Muscle of arm (tissue), 12 donors: ENCODE measurements around the gene LRRC25. TPM values are rescaled to one million over a fixed set of nuclear protein-coding genes. Genes with fewer than 3 reads are reported as not detected.
"Not testable (repeated sequence)": the region's sequence is repeated elsewhere in the genome, so short reads cannot be mapped to it uniquely, and the experiment has no call there.

Source experiments
- DNase-seq: peaks from one replicate; pipeline ENCODE4 v3.0.0-alpha.2; 2013
- polyA plus RNA-seq, 12 donors: library from polyadenylated mRNA; unstranded; fragments of 120-200 nt; gene quantifications; one replicate each; pipeline ENCODE4 v1.2.1, GENCODE V29; 2013; ENCODE audit not compliant: insufficient read length in 12 of 12

The LRRC25 gene
- polyA plus RNA-seq, 12 donors, result 0.45 to 2.6 (median 1.2) TPM; not detected in 2

- DNase-seq, result no peak
These were observed 47.8 kb downstream of the LRRC25 start for GRCh38 chr19:18349524-18350128.

- DNase-seq, result not testable (repeated sequence)
These were observed 48.5 kb downstream of the LRRC25 start for GRCh38 chr19:18348818-18349339.

- no peak for DNase-seq
These were observed 49.3 kb downstream of the LRRC25 start for GRCh38 chr19:18348171-18348570.

- DNase-seq, result no peak
These were observed 51.3 kb downstream of the LRRC25 start for GRCh38 chr19:18346091-18346490.

- no peak for DNase-seq
These were observed 52.1 kb downstream of the LRRC25 start for GRCh38 chr19:18345296-18345695.

- DNase-seq, result no peak
These were observed 52.9 kb downstream of the LRRC25 start for GRCh38 chr19:18344582-18344950.

- no peak for DNase-seq
These were observed 55.3 kb downstream of the LRRC25 start for GRCh38 chr19:18342090-18342632.

Other genes with a start within 250 kb of the LRRC25 start
- gene PIK3R2, start 244.5 kb downstream of the LRRC25 start, polyA plus RNA-seq, result 10 to 100 TPM in 11 of 12 donors, not detected in 1; 33.4 to 70.2 (median 45.2) TPM
- 1 to 10 TPM in 3 of 12 donors, under 1 TPM in 4, not detected in 5; 0.09 to 4.5 (median 0.67) TPM for gene IFI30, start 223.8 kb downstream of the LRRC25 start, polyA plus RNA-seq
- 1 to 10 TPM in 10 of 12 donors, not detected in 2; 3.2 to 5.8 (median 5.2) TPM for gene MPV17L2, start 204.4 kb downstream of the LRRC25 start, polyA plus RNA-seq
- 1 to 10 TPM in 10 of 12 donors, not detected in 2; 2.7 to 5.5 (median 3.3) TPM for gene RAB3A, start 193.6 kb downstream of the LRRC25 start, polyA plus RNA-seq
- 1 to 10 TPM in 10 of 12 donors, not detected in 2; 1.1 to 8.3 (median 2.9) TPM for gene PDE4C, start 171.2 kb downstream of the LRRC25 start, polyA plus RNA-seq
- 10 to 100 TPM in 1 of 12 donors, 1 to 10 TPM in 10, not detected in 1; 1.9 to 17.4 (median 3.3) TPM for gene IQCN, start 123.2 kb downstream of the LRRC25 start, polyA plus RNA-seq
- 100 to 1,000 TPM in 8 of 12 donors, 10 to 100 TPM in 3, not detected in 1; 49.8 to 294 (median 112) TPM for gene JUND, start 116.0 kb downstream of the LRRC25 start, polyA plus RNA-seq
- 100 to 1,000 TPM in 1 of 12 donors, 10 to 100 TPM in 10, not detected in 1; 71.8 to 123 (median 76.6) TPM for gene LSM4, start 74.5 kb downstream of the LRRC25 start, polyA plus RNA-seq
- gene PGPEP1, start 57.0 kb downstream of the LRRC25 start, polyA plus RNA-seq, result 10 to 100 TPM in 9 of 12 donors, 1 to 10 TPM in 3; 8.5 to 77.8 (median 13.2) TPM
- gene GDF15, start 11.5 kb downstream of the LRRC25 start, polyA plus RNA-seq, result 1 to 10 TPM in 4 of 12 donors, under 1 TPM in 7, not detected in 1; 0.20 to 9.6 (median 0.54) TPM
- 100 to 1,000 TPM in 2 of 12 donors, 10 to 100 TPM in 9, not detected in 1; 72.8 to 126 (median 87.7) TPM for gene SSBP4, start 21.8 kb upstream of the LRRC25 start, polyA plus RNA-seq
- 100 to 1,000 TPM in 10 of 12 donors, 10 to 100 TPM in 1, not detected in 1; 97.4 to 180 (median 122) TPM for gene ISYNA1, start 40.5 kb upstream of the LRRC25 start, polyA plus RNA-seq
- gene ELL, start 124.4 kb upstream of the LRRC25 start, polyA plus RNA-seq, result 10 to 100 TPM in 11 of 12 donors, not detected in 1; 11.1 to 35.4 (median 14.8) TPM
- gene FKBP8, start 146.0 kb upstream of the LRRC25 start, polyA plus RNA-seq, result 100 to 1,000 TPM in 7 of 12 donors, 10 to 100 TPM in 4, not detected in 1; 81.6 to 157 (median 111) TPM
- 100 to 1,000 TPM in 2 of 12 donors, 10 to 100 TPM in 9, not detected in 1; 58.9 to 125 (median 63.9) TPM for gene KXD1, start 160.2 kb upstream of the LRRC25 start, polyA plus RNA-seq
- 1,000 to 10,000 TPM in 8 of 12 donors, 100 to 1,000 TPM in 3, not detected in 1; 779 to 1,239 (median 1,048) TPM for gene UBA52, start 174.2 kb upstream of the LRRC25 start, polyA plus RNA-seq
- gene REX1BD, start 191.2 kb upstream of the LRRC25 start, polyA plus RNA-seq, result 10 to 100 TPM in 11 of 12 donors, not detected in 1; 18.6 to 49.6 (median 23.9) TPM
- gene CRLF1, start 209.2 kb upstream of the LRRC25 start, polyA plus RNA-seq, result 10 to 100 TPM in 5 of 12 donors, 1 to 10 TPM in 6, not detected in 1; 5.2 to 54.5 (median 8.6) TPM
- gene TMEM59L, start 215.2 kb upstream of the LRRC25 start, polyA plus RNA-seq, result 10 to 100 TPM in 3 of 12 donors, 1 to 10 TPM in 8, not detected in 1; 4.7 to 19.4 (median 8.2) TPM
- 1 to 10 TPM in 11 of 12 donors, not detected in 1; 2.8 to 8.5 (median 3.8) TPM for gene KLHL26, start 239.4 kb upstream of the LRRC25 start, polyA plus RNA-seq